HepG2 (cell line): Measurements from ENCODE around the gene HCRT. TPM values are rescaled to one million over a fixed set of nuclear protein-coding genes. Genes with fewer than 3 reads are reported as not detected.

ENCODE experiments used
- ASH2L ChIP-seq: fragments of 300-600, 200-600 bp; sonication (generic); IDR thresholded peaks from 2 replicates; pipeline ENCODE4 v1.7.0; 2017; ENCODE audit warnings: low read depth, mild to moderate bottlenecking, moderate library complexity, mixed read lengths, low read length; ENCODE audit not compliant: insufficient read length
- CREM ChIP-seq, 2 experiments: sonication (generic) in 1 of 2; formaldehyde crosslinking in 1 of 2; IDR thresholded peaks; 2 replicates each; pipeline versions ENCODE4 v1.4.0 to v1.6.1; 2016 to 2020; ENCODE audit warnings: antibody characterized with exemption in 1 of 2, mild to moderate bottlenecking in 1 of 2, missing genetic modification reagents in 1 of 2
- GATAD1 ChIP-seq: IDR thresholded peaks from 2 replicates; pipeline ENCODE4 v1.6.1; 2016; ENCODE audit warnings: missing genetic modification reagents, missing compliant biosample characterization
- HMG20B ChIP-seq: conservative IDR thresholded peaks from 2 replicates; pipeline ENCODE4 v1.6.1; 2016; ENCODE audit warnings: missing genetic modification reagents, missing compliant biosample characterization
- HNRNPK ChIP-seq: fragments of 200-400 bp; formaldehyde crosslinking; IDR thresholded peaks from 2 replicates; pipeline ENCODE4 v1.6.1; 2018; ENCODE audit warnings: low read length, low read depth, moderate library complexity, mild to moderate bottlenecking; ENCODE audit not compliant: poor library complexity, severe bottlenecking
- RXRB ChIP-seq: IDR thresholded peaks from 2 replicates; pipeline ENCODE4 v1.6.1; 2016; ENCODE audit warnings: borderline replicate concordance, missing genetic modification reagents, missing compliant biosample characterization
- TAF1 ChIP-seq: sonication (generic); formaldehyde crosslinking; IDR thresholded peaks from 2 replicates; pipeline ENCODE4 v1.4.0; 2020; ENCODE audit warnings: missing genetic modification reagents
- ZC3H4 ChIP-seq: sonication (generic); formaldehyde crosslinking; IDR thresholded peaks from 2 replicates; pipeline ENCODE4 v1.4.0; 2020; ENCODE audit warnings: missing genetic modification reagents, borderline replicate concordance
- polyA plus RNA-seq, 8 experiments: library from polyadenylated mRNA; depleted of rRNA in 3 of 8; stranded (reverse) in 7 of 8; unstranded in 1 of 8; fragments of >200 nt; fragmentation: Illumina TruSeq in 4 of 8; extraction: Trizol in 4 of 8; gene quantifications; 2 replicates each; pipeline versions ENCODE4 v1.2.1 to v1.2.3, GENCODE V29; 2011 to 2016; ENCODE audit warnings: low read depth in 4 of 8, missing spikeins in 1 of 8, mixed read lengths in 1 of 8; ENCODE audit not compliant: insufficient read depth in 1 of 8
- total RNA-seq, 5 experiments: library from RNA; depleted of rRNA; stranded (reverse); fragments of >200 nt; fragmentation: Illumina TruSeq; extraction: Trizol; gene quantifications; 2 replicates each; pipeline ENCODE4 v1.2.3, GENCODE V29; 2016; ENCODE audit warnings: low read depth in 1 of 5
- TF ChIP-seq, protein P1 (sequence below): sonication (generic); formaldehyde crosslinking; IDR thresholded peaks from 2 replicates; pipeline ENCODE4 v1.8.1; 2023; ENCODE audit warnings: mild to moderate bottlenecking, missing genetic modification reagents, borderline replicate concordance
- TF ChIP-seq, protein P2 (sequence below), 2 experiments: sonication (generic) in 1 of 2; formaldehyde crosslinking in 1 of 2; IDR thresholded peaks; 2 replicates each; pipeline versions ENCODE4 v1.4.0 to v1.6.1; 2018 to 2020; ENCODE audit warnings: missing genetic modification reagents in 2 of 2, borderline replicate concordance in 1 of 2, low read depth in 1 of 2, mild to moderate bottlenecking in 1 of 2, missing biosample characterization in 1 of 2
- TF ChIP-seq, protein P3 (sequence below): sonication (generic); formaldehyde crosslinking; IDR thresholded peaks from 2 replicates; pipeline ENCODE4 v1.8.1; 2022; ENCODE audit warnings: low read depth, mild to moderate bottlenecking, missing genetic modification reagents
- TF ChIP-seq, protein P4 (sequence below): sonication (generic); formaldehyde crosslinking; IDR thresholded peaks from 2 replicates; pipeline ENCODE4 v1.8.0; 2022; ENCODE audit warnings: mild to moderate bottlenecking, missing genetic modification reagents, moderate library complexity
- TF ChIP-seq, protein P5 (sequence below): sonication (generic); formaldehyde crosslinking; IDR thresholded peaks from 2 replicates; pipeline ENCODE4 v1.5.0; 2020; ENCODE audit warnings: mild to moderate bottlenecking, missing genetic modification reagents
- TF ChIP-seq, protein P6 (sequence below): sonication (generic); formaldehyde crosslinking; IDR thresholded peaks from 2 replicates; pipeline ENCODE4 v1.8.0; 2022; ENCODE audit warnings: missing genetic modification reagents, mild to moderate bottlenecking, inconsistent platforms, borderline replicate concordance

HCRT gene
- total and polyA plus RNA-seq, 2 of the 13 experiments (the other 11 are each of a cell fraction or from before 2014, with no cell fraction given) = not detected

DNA sequence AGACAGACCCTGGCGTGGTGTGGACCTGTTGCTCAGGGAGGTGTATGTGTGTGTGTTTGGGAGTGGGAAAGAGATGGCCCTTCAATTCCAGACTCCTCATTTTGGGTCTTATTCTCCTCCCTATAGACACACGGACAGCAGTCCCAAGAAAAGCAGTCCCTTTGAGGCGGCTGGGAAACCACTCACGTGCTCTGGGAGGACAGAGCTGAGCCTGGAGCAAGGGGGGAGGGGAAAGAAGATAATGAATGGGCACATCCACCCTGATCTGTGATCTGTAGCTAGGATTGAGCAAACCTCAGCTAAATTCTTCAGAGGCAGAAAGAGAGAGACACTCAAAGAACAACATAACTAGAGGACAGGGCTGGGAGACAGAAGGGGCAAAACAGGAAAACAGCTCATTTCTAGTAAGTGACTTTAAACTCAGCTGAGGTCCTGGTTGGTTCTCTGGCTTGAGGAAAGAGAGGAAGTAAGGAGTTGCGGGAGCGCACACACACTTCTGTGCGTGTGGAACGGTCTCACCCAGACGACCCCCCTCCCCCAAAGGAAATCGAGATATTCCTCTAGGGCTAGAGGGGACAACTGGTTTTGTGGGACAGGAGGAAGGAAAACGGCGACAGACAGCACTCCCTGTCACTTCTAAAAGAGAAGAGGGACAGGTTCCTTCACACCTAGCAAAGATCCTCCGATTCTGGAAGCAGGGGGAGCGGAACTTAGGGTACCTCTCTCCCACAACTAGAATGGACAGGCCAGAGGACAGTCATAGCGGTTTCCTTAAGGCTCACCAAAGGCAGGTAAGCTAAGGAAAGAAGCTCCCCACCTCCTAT lies 31.1 kb downstream of the HCRT start (continued):
- TF ChIP-seq, protein P1, sequence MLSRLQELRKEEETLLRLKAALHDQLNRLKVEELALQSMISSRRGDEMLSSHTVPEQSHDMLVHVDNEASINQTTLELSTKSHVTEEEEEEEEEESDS (CRISPR knock-in tag) = no peak
- TF ChIP-seq, protein P2, sequence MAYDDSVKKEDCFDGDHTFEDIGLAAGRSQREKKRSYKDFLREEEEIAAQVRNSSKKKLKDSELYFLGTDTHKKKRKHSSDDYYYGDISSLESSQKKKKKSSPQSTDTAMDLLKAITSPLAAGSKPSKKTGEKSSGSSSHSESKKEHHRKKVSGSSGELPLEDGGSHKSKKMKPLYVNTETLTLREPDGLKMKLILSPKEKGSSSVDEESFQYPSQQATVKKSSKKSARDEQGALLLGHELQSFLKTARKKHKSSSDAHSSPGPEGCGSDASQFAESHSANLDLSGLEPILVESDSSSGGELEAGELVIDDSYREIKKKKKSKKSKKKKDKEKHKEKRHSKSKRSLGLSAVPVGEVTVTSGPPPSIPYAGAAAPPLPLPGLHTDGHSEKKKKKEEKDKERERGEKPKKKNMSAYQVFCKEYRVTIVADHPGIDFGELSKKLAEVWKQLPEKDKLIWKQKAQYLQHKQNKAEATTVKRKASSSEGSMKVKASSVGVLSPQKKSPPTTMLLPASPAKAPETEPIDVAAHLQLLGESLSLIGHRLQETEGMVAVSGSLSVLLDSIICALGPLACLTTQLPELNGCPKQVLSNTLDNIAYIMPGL (CRISPR knock-in tag; IDR thresholded peaks at IDR 0.05; ENCODE audit: borderline replicate concordance in 1 of 2, low read depth in 1 of 2) = no peak
- TF ChIP-seq CREM (IDR thresholded peaks at IDR 0.05) (no peak), CREM (CRISPR knock-in tag; IDR thresholded peaks at IDR 0.05) (no peak), HMG20B (CRISPR knock-in tag) (0 out of 2 replicates have a peak, but pooled peaks have one; percentile 17), TAF1 (CRISPR knock-in tag) (no peak), RXRB (CRISPR knock-in tag) (no peak), GATAD1 (CRISPR knock-in tag) (peak; percentile 32; the same call in 1 of the 2 replicates), ZC3H4 (CRISPR knock-in tag) (no peak), HNRNPK (no peak), ASH2L (no peak)
- TF ChIP-seq, protein P3, sequence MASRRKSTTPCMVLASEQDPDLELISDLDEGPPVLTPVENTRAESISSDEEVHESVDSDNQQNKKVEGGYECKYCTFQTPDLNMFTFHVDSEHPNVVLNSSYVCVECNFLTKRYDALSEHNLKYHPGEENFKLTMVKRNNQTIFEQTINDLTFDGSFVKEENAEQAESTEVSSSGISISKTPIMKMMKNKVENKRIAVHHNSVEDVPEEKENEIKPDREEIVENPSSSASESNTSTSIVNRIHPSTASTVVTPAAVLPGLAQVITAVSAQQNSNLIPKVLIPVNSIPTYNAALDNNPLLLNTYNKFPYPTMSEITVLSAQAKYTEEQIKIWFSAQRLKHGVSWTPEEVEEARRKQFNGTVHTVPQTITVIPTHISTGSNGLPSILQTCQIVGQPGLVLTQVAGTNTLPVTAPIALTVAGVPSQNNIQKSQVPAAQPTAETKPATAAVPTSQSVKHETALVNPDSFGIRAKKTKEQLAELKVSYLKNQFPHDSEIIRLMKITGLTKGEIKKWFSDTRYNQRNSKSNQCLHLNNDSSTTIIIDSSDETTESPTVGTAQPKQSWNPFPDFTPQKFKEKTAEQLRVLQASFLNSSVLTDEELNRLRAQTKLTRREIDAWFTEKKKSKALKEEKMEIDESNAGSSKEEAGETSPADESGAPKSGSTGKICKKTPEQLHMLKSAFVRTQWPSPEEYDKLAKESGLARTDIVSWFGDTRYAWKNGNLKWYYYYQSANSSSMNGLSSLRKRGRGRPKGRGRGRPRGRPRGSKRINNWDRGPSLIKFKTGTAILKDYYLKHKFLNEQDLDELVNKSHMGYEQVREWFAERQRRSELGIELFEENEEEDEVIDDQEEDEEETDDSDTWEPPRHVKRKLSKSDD (CRISPR knock-in tag) = no peak
- TF ChIP-seq, protein P4, sequence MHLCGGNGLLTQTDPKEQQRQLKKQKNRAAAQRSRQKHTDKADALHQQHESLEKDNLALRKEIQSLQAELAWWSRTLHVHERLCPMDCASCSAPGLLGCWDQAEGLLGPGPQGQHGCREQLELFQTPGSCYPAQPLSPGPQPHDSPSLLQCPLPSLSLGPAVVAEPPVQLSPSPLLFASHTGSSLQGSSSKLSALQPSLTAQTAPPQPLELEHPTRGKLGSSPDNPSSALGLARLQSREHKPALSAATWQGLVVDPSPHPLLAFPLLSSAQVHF (CRISPR knock-in tag) = no peak
- TF ChIP-seq, protein P5, sequence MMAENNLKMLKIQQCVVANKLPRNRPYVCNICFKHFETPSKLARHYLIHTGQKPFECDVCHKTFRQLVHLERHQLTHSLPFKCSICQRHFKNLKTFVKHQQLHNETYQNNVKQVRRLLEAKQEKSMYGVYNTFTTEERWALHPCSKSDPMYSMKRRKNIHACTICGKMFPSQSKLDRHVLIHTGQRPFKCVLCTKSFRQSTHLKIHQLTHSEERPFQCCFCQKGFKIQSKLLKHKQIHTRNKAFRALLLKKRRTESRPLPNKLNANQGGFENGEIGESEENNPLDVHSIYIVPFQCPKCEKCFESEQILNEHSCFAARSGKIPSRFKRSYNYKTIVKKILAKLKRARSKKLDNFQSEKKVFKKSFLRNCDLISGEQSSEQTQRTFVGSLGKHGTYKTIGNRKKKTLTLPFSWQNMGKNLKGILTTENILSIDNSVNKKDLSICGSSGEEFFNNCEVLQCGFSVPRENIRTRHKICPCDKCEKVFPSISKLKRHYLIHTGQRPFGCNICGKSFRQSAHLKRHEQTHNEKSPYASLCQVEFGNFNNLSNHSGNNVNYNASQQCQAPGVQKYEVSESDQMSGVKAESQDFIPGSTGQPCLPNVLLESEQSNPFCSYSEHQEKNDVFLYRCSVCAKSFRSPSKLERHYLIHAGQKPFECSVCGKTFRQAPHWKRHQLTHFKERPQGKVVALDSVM (CRISPR knock-in tag) = no peak; the same call in 1 of the 2 replicates
- TF ChIP-seq, protein P6, sequence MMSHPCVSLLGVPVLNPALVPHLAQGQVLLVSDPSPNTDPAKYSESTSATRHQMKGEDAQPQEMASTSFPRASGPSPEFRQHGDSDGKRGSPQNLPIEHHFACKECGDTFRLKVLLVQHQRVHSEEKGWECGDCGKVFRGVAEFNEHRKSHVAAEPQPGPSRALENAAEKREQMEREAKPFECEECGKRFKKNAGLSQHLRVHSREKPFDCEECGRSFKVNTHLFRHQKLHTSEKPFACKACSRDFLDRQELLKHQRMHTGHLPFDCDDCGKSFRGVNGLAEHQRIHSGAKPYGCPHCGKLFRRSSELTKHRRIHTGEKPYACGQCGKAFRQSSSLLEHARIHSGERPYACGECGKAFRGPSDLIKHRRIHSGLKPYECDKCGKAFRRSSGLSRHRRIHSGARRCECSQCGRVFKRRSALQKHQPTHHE = peak; percentile 5; the same call in 1 of the 2 replicates
